HG03064 (cell line): ENCODE measurements around the gene RPS6KA1.
A peak's percentile ranks its signal among the peaks of the same experiment; 100 is the strongest.

Experiments
- ATAC-seq: cut with Tn5 transposase; IDR thresholded peaks from one replicate; pipeline ENCODE4 v1.9.1; 2021; ENCODE audit warnings: low read depth; ENCODE audit not compliant: unreplicated experiment

RPS6KA1 gene

GRCh38 chr1:26530895-26531598 lies 1.5 kb downstream of the RPS6KA1 start:
- no peak for ATAC-seq

- no peak for ATAC-seq
Measured at GRCh38 chr1:26531651-26532131, 2.1 kb downstream of the RPS6KA1 start.

- no peak for ATAC-seq
Measured at GRCh38 chr1:26533951-26534509, 4.5 kb downstream of the RPS6KA1 start.

GRCh38 chr1:26535201-26535600 lies 5.6 kb downstream of the RPS6KA1 start:
- no peak for ATAC-seq

GRCh38 chr1:26536081-26536480 lies 6.5 kb downstream of the RPS6KA1 start:
- ATAC-seq, result no peak

- no peak for ATAC-seq
Measured at GRCh38 chr1:26536521-26536920, 7.0 kb downstream of the RPS6KA1 start.

GRCh38 chr1:26537951-26538352 lies 8.4 kb downstream of the RPS6KA1 start:
- ATAC-seq, result no peak

- ATAC-seq, result no peak
Measured at GRCh38 chr1:26538480-26539412, 9.2 kb downstream of the RPS6KA1 start.

- no peak for ATAC-seq
Measured at GRCh38 chr1:26539722-26540121, 10.2 kb downstream of the RPS6KA1 start.

- no peak for ATAC-seq
Measured at GRCh38 chr1:26540351-26540750, 10.8 kb downstream of the RPS6KA1 start.

GRCh38 chr1:26541431-26541815 lies 11.9 kb downstream of the RPS6KA1 start:
- no peak for ATAC-seq

- peak; percentile 47 for ATAC-seq
Measured at GRCh38 chr1:26541816-26542711, 12.5 kb downstream of the RPS6KA1 start.

GRCh38 chr1:26542771-26543451 lies 13.3 kb downstream of the RPS6KA1 start:
- no peak for ATAC-seq

- ATAC-seq, result no peak
Measured at GRCh38 chr1:26543462-26543861, 13.9 kb downstream of the RPS6KA1 start.

- ATAC-seq, result no peak
Measured at GRCh38 chr1:26544126-26544525, 14.6 kb downstream of the RPS6KA1 start.

GRCh38 chr1:26545969-26546323 lies 16.4 kb downstream of the RPS6KA1 start:
- peak; percentile 2 for ATAC-seq

GRCh38 chr1:26546375-26546774 lies 16.8 kb downstream of the RPS6KA1 start:
- no peak for ATAC-seq

GRCh38 chr1:26546819-26547218 lies 17.3 kb downstream of the RPS6KA1 start:
- ATAC-seq, result no peak

GRCh38 chr1:26548841-26549240 lies 19.3 kb downstream of the RPS6KA1 start:
- no peak for ATAC-seq

- no peak for ATAC-seq
Measured at GRCh38 chr1:26550946-26551345, 21.4 kb downstream of the RPS6KA1 start.
